NB4 (cell line): ENCODE measurements around the gene TSHR.

Source experiments
- CTCF ChIP-seq: IDR thresholded peaks from one replicate; pipeline ENCODE4 v1.5.1; 2012; ENCODE audit warnings: low read depth, low read length
- MYC ChIP-seq: IDR thresholded peaks from 2 replicates; pipeline ENCODE4 v1.6.1; 2011; ENCODE audit warnings: low read depth, low read length
- POLR2A ChIP-seq: IDR thresholded peaks from 2 replicates; pipeline ENCODE4 v1.6.1; 2011; ENCODE audit warnings: mild to moderate bottlenecking; ENCODE audit not compliant: insufficient read length; ENCODE audit errors: extremely low read depth
- TF ChIP-seq, protein P1 (sequence below): IDR thresholded peaks from 2 replicates; pipeline ENCODE4 v1.6.1; 2011; ENCODE audit warnings: low read depth, low read length

GRCh38 chr14:81009346-81009745 lies 53.9 kb downstream of the TSHR start:
- TF ChIP-seq CTCF (no peak), POLR2A (no peak), MYC (no peak)
- TF ChIP-seq, protein P1, sequence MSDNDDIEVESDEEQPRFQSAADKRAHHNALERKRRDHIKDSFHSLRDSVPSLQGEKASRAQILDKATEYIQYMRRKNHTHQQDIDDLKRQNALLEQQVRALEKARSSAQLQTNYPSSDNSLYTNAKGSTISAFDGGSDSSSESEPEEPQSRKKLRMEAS = no peak
